PFSK-1 (cell line): ENCODE data around the gene GAS5.

Experiments used
- FOXP2 ChIP-seq: optimal IDR thresholded peaks from 2 replicates; pipeline ENCODE3; 2011; ENCODE audit warnings: borderline replicate concordance, control low read depth, inconsistent platforms; ENCODE audit not compliant: insufficient read depth; ENCODE audit errors: extremely low read length, extremely low read depth
- POLR2AphosphoS5 ChIP-seq: IDR thresholded peaks from 2 replicates; pipeline ENCODE4 v1.6.1; 2012; ENCODE audit warnings: low read depth, mild to moderate bottlenecking, control low read depth, low read length, moderate library complexity
- SIN3A ChIP-seq: IDR thresholded peaks from 2 replicates; pipeline ENCODE4 v1.6.1; 2012; ENCODE audit warnings: mild to moderate bottlenecking, low read length, moderate library complexity, borderline replicate concordance; ENCODE audit not compliant: insufficient read depth
- TAF1 ChIP-seq: IDR thresholded peaks from 2 replicates; pipeline ENCODE4 v1.6.1; 2012; ENCODE audit warnings: low read length, control low read depth, borderline replicate concordance; ENCODE audit not compliant: insufficient read depth
- TF ChIP-seq, protein P1 (sequence below), 2 experiments: IDR thresholded peaks; 2 replicates each; pipeline versions ENCODE4 v1.6.1 to v1.8.0; 2011 to 2012; ENCODE audit warnings: low read depth in 2 of 2, low read length in 2 of 2, control low read depth in 1 of 2, inconsistent platforms in 1 of 2, mild to moderate bottlenecking in 1 of 2, moderate library complexity in 1 of 2; ENCODE audit not compliant: insufficient read depth in 1 of 2

The GAS5 gene

DNA sequence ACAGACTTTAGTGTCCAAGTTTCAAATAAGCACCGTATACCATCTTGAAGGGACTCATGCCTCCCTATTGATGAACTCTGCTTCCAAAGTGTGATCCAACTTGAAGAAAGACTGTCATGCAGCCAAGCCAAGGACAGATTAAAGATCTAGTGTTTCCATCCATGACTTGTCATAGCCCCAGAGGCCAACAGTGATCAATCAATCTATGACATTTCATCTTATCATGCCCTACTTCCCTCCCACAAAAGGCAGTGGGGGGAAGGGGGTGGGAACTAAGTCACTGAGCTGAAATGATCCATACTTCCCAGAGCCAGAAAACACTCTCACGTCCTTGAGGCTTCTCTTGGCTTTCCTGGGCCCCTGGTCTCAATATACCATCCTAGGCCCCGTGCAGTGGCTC, 45.3 kb upstream of the GAS5 start:
- TF ChIP-seq, protein P1, sequence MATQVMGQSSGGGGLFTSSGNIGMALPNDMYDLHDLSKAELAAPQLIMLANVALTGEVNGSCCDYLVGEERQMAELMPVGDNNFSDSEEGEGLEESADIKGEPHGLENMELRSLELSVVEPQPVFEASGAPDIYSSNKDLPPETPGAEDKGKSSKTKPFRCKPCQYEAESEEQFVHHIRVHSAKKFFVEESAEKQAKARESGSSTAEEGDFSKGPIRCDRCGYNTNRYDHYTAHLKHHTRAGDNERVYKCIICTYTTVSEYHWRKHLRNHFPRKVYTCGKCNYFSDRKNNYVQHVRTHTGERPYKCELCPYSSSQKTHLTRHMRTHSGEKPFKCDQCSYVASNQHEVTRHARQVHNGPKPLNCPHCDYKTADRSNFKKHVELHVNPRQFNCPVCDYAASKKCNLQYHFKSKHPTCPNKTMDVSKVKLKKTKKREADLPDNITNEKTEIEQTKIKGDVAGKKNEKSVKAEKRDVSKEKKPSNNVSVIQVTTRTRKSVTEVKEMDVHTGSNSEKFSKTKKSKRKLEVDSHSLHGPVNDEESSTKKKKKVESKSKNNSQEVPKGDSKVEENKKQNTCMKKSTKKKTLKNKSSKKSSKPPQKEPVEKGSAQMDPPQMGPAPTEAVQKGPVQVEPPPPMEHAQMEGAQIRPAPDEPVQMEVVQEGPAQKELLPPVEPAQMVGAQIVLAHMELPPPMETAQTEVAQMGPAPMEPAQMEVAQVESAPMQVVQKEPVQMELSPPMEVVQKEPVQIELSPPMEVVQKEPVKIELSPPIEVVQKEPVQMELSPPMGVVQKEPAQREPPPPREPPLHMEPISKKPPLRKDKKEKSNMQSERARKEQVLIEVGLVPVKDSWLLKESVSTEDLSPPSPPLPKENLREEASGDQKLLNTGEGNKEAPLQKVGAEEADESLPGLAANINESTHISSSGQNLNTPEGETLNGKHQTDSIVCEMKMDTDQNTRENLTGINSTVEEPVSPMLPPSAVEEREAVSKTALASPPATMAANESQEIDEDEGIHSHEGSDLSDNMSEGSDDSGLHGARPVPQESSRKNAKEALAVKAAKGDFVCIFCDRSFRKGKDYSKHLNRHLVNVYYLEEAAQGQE (IDR thresholded peaks at IDR 0.05; ENCODE audit: insufficient read depth in 1 of 2, low read depth in 2 of 2, low read length in 2 of 2): no peak
- TF ChIP-seq FOXP2: no peak
- no peak for TF ChIP-seq TAF1

DNA sequence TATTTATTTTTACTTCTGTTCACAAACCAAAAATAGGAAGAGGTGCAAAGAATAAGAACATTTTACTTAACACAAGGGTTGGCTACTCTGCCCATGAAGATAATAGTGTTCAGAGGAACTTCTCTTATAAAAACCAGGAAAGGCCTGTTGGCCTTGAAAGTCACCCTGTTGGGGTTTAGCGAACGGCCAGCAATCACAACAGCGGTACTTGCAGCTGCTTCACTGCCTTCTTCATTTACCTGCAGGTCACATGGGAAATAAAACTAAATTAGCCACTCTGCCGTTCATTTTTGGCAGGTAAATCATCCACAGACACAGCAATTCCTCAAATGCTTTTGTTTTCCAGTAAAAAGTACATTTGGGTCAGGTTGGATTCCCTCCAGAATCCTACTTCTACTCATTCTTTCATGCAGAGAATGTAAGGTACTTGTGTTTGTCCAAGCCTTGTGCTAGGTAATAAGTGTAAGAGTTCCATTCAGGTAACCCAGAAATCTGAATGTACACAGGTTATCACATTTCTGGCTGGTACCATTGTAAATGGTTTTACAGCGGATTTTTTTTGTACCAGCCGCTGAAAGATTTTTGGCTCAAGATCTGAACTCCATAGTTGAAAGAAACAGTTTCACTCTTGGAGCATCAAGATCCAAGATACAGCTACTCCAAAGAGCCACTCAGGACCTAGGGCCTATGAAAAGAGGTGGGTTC, 36.2 kb upstream of the GAS5 start:
- TF ChIP-seq SIN3A (no peak), POLR2AphosphoS5 (no peak), TAF1 (no peak), FOXP2 (no peak)
- TF ChIP-seq, protein P1 (IDR thresholded peaks at IDR 0.05; ENCODE audit: insufficient read depth in 1 of 2, low read depth in 2 of 2, low read length in 2 of 2): no peak

- TF ChIP-seq TAF1: no peak
- TF ChIP-seq POLR2AphosphoS5: no peak
- TF ChIP-seq, protein P1 (IDR thresholded peaks at IDR 0.05; ENCODE audit: insufficient read depth in 1 of 2, low read depth in 2 of 2, low read length in 2 of 2): no peak
Observed at GRCh38 chr1:173900992-173901391, 33.2 kb upstream of the GAS5 start.

- no peak for TF ChIP-seq TAF1
- TF ChIP-seq FOXP2: no peak
- no peak for TF ChIP-seq SIN3A
- TF ChIP-seq POLR2AphosphoS5: no peak
- TF ChIP-seq, protein P1 (IDR thresholded peaks at IDR 0.05; ENCODE audit: insufficient read depth in 1 of 2, low read depth in 2 of 2, low read length in 2 of 2): no peak
Observed at GRCh38 chr1:173900427-173900826, 32.6 kb upstream of the GAS5 start.

DNA sequence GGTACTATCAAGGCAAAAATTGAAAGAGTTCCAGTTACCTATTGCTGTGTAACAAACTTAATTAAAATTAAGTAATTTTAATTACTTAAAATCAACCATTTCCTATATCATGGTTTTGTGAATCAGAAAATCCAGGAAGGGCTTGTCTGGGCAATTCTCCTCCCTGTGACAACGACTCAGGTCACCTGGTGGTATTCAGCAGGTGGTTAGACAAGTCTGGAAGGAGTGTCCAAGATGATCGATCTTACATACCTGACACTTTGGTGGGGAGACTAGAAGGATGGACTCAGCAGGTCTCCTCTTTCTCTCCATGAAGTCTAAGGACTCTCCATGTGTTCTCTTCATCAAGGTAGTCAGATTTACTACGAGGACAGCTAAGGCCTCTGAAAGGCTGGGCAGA, 26.4 kb upstream of the GAS5 start:
- TF ChIP-seq, protein P1 (IDR thresholded peaks at IDR 0.05; ENCODE audit: insufficient read depth in 1 of 2, low read depth in 2 of 2, low read length in 2 of 2): no peak
- TF ChIP-seq FOXP2: no peak
- no peak for TF ChIP-seq SIN3A
- no peak for TF ChIP-seq POLR2AphosphoS5
- no peak for TF ChIP-seq TAF1
